OCI-LY3 (cell line): ENCODE data around the gene EIF4E1B.

Source experiments
- H2AFZ ChIP-seq: fragments of 200-600, 300-600 bp; shearing (Covaris generic); 2 replicates; pipeline ENCODE4 v1.6.0; 2014; ENCODE audit warnings: antibody characterized with exemption, low read depth, low read length
- H3K27ac ChIP-seq: fragments of 200-600, 300-600 bp; sonication (generic); 2 replicates; pipeline ENCODE4 v1.5.1; 2014; ENCODE audit warnings: mild to moderate bottlenecking, low read length, moderate library complexity, mixed read lengths
- H3K27me3 ChIP-seq: fragments of 200-600, 300-600 bp; sonication (generic); 2 replicates; pipeline ENCODE4 v1.6.1; 2014; ENCODE audit warnings: low read depth, low read length, mixed read lengths
- H3K36me3 ChIP-seq: fragments of 200-600, 300-600 bp; sonication (generic); replicated peaks from 2 replicates; pipeline ENCODE3; 2014; ENCODE audit warnings: low read depth, low read length, mixed read lengths
- H3K4me1 ChIP-seq: fragments of 300-600, 200-600 bp; sonication (generic); 2 replicates; pipeline ENCODE4 v1.6.1; 2014; ENCODE audit warnings: low read length, mixed read lengths
- H3K4me2 ChIP-seq: fragments of 200-600, 300-600 bp; sonication (generic); 2 replicates; pipeline ENCODE4 v1.6.1; 2014; ENCODE audit warnings: low read length, mixed read lengths
- H3K4me3 ChIP-seq: fragments of 300-600, 200-600 bp; sonication (generic); 2 replicates; pipeline ENCODE4 v1.5.1; 2014; ENCODE audit warnings: antibody characterized with exemption, mild to moderate bottlenecking, low read length, moderate library complexity
- H3K79me2 ChIP-seq: fragments of 300-600, 200-600 bp; shearing (Covaris generic); 2 replicates; pipeline ENCODE4 v1.6.1; 2014; ENCODE audit warnings: mild to moderate bottlenecking, low read length, mixed read lengths
- H3K9ac ChIP-seq: fragments of 300-600, 200-600 bp; shearing (Covaris generic); 2 replicates; pipeline ENCODE4 v1.6.0; 2014; ENCODE audit warnings: mild to moderate bottlenecking, low read length, moderate library complexity
- H3K9me3 ChIP-seq: fragments of 200-600, 300-600 bp; shearing (Covaris generic); 2 replicates; pipeline ENCODE4 v1.6.1; 2014; ENCODE audit warnings: low read length, mixed read lengths; ENCODE audit not compliant: insufficient read depth
- H4K20me1 ChIP-seq: fragments of 200-600, 300-600 bp; sonication (generic); 2 replicates; pipeline ENCODE4 v1.6.1; 2016; ENCODE audit warnings: low read length, mixed read lengths; ENCODE audit not compliant: insufficient read depth
- EZH2phosphoT487 ChIP-seq: fragments of 200-600 bp; shearing (Covaris generic); IDR thresholded peaks from 2 replicates; pipeline ENCODE4 v1.6.1; 2018; ENCODE audit warnings: antibody characterized with exemption, mixed run types, low read depth
- TF ChIP-seq, protein P1 (sequence below): fragments of 200-600, 300-600 bp; sonication (generic); IDR thresholded peaks from 2 replicates; pipeline ENCODE4 v1.5.1; 2014; ENCODE audit warnings: antibody characterized with exemption, low read length, low read depth

The EIF4E1B gene

GRCh38 chr5:176654856-176655255, 24.4 kb downstream of the EIF4E1B start:
- Histone ChIP-seq H3K27ac (no peak overlapping the region), H3K27me3 (no peaks in the 10 kb centered on the region), H3K4me3 (no peak overlapping the region), H4K20me1 (no peaks in the 10 kb centered on the region), H3K79me2 (no peaks in the 10 kb centered on the region), H3K4me1 (peaks cover 13% of the 10 kb centered on the region), H3K36me3 (peaks cover 2% of the 10 kb centered on the region), H3K9ac (no peak overlapping the region), H3K4me2 (no peak overlapping the region), H3K9me3 (no peaks in the 10 kb centered on the region), H2AFZ (no peak overlapping the region)
- TF ChIP-seq, protein P1, sequence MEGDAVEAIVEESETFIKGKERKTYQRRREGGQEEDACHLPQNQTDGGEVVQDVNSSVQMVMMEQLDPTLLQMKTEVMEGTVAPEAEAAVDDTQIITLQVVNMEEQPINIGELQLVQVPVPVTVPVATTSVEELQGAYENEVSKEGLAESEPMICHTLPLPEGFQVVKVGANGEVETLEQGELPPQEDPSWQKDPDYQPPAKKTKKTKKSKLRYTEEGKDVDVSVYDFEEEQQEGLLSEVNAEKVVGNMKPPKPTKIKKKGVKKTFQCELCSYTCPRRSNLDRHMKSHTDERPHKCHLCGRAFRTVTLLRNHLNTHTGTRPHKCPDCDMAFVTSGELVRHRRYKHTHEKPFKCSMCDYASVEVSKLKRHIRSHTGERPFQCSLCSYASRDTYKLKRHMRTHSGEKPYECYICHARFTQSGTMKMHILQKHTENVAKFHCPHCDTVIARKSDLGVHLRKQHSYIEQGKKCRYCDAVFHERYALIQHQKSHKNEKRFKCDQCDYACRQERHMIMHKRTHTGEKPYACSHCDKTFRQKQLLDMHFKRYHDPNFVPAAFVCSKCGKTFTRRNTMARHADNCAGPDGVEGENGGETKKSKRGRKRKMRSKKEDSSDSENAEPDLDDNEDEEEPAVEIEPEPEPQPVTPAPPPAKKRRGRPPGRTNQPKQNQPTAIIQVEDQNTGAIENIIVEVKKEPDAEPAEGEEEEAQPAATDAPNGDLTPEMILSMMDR: no peak
- TF ChIP-seq EZH2phosphoT487: no peak

GRCh38 chr5:176656467-176656990, 26.1 kb downstream of the EIF4E1B start:
- Histone ChIP-seq H2AFZ (no peak overlapping the region), H3K4me3 (no peak overlapping the region), H3K36me3 (peaks cover 2% of the 10 kb centered on the region), H3K9ac (no peak overlapping the region), H3K27me3 (no peaks in the 10 kb centered on the region), H3K4me1 (peaks cover 17% of the 10 kb centered on the region), H3K9me3 (no peaks in the 10 kb centered on the region), H3K27ac (no peak overlapping the region), H3K79me2 (no peaks in the 10 kb centered on the region), H3K4me2 (no peak overlapping the region), H4K20me1 (no peaks in the 10 kb centered on the region)
- no peak for TF ChIP-seq EZH2phosphoT487
- TF ChIP-seq, protein P1: no peak

- H3K79me2 ChIP-seq: no peaks in the 10 kb centered on the region
- peaks cover 2% of the 10 kb centered on the region for H3K36me3 ChIP-seq
- H3K4me1 ChIP-seq: peaks cover 17% of the 10 kb centered on the region
- H3K4me2 ChIP-seq: peak overlapping the region; percentile 67; the same call in 1 of the 2 replicates
- no peak overlapping the region for H2AFZ ChIP-seq
- H3K4me3 ChIP-seq: no peak overlapping the region
- H3K27me3 ChIP-seq: no peaks in the 10 kb centered on the region
- TF ChIP-seq, protein P1: peak; percentile 72
- TF ChIP-seq EZH2phosphoT487: no peak
- H3K27ac ChIP-seq: no peak overlapping the region
- no peak overlapping the region for H3K9ac ChIP-seq
- H4K20me1 ChIP-seq: no peaks in the 10 kb centered on the region
- no peaks in the 10 kb centered on the region for H3K9me3 ChIP-seq
Measured at GRCh38 chr5:176658007-176658599, 27.6 kb downstream of the EIF4E1B start.

DNA sequence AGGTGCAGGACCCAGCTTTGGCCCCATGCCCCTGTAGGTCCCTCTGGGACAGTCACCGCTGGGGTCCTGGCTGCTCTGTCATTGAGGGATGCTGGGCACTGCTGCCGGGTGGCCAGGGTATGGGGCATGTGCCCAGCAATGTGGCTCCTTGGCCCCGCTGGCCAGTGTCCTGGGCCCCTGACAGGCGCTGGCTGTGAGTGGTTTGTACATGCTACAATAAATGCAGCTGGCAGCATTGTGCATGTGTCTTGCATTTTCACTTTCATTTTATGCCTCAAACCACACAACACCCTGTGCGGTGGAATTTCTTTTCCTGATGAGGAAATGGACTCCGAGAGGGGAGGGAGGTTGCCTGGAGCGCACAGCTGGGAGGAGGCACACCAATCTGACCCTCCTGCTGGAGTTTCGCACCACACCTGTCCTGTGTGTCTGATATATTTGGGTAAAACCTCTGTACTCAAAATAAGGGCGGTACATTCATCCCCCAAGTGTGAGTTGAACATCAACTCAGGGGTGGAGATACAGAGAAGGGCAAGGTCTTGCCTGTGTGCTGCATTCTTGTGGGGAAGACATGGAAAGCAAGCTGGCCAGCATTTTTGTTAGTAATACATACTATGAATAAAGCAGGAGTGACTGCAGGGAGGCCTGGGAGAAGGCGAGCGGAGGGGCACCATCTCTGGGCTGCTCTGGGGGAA, 28.5 kb downstream of the EIF4E1B start:
- H3K79me2 ChIP-seq: no peaks in the 10 kb centered on the region
- H3K36me3 ChIP-seq: no peaks in the 10 kb centered on the region
- TF ChIP-seq EZH2phosphoT487: no peak
- TF ChIP-seq, protein P1: no peak
- peaks cover 17% of the 10 kb centered on the region for H3K4me1 ChIP-seq
- no peaks in the 10 kb centered on the region for H3K9me3 ChIP-seq
- no peak overlapping the region for H3K9ac ChIP-seq
- H2AFZ ChIP-seq: no peak overlapping the region
- peak overlapping the region; percentile 67 for H3K4me2 ChIP-seq
- H3K27me3 ChIP-seq: no peaks in the 10 kb centered on the region
- no peaks in the 10 kb centered on the region for H4K20me1 ChIP-seq
- no peak overlapping the region for H3K27ac ChIP-seq
- peak overlapping the region; percentile 61 for H3K4me3 ChIP-seq
